ENCODE results near the gene PLAAT3. TPM values are rescaled to one million over a fixed set of nuclear protein-coding genes. Genes with fewer than 3 reads are reported as not detected.
"Not testable (repeated sequence)": the region's sequence is repeated elsewhere in the genome, so short reads cannot be mapped to it uniquely, and the experiment has no call there.

The PLAAT3 gene
- 2.3 TPM in 2 replicates for total RNA-seq

DNA sequence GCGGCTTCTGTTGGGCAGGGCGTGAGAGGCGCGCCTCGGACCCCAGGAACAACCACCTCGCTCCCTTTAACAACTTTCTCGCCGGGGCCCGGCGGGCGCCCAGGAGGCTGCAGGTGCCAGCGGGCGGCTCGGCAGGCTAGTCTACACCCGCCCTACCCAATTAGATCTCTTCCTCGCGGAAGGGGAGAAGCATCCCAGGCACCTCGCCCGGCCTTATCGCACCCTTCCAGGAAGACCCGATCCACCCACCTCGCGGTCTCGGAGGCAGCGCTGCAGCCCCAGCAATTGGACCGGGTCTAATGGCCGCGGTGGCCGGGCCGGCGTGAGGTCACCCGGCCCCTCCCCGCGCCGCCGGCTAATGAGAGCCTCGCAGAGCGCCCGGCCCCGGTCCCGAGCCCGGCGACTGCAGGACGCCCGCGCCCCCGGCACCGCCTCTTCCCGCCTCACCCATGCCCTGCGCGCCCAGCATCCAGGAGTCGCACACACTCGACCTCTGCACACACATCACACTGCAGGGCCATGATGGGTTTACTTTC lies at the start of gene PLAAT3:
TSS of gene PLAAT3 (minus strand) at position 298 of the 536 bp plus-strand sequence. CDS start 419 bp downstream, outside the sequence.
- DNase-seq (ENCODE audit: low spot score): peak; percentile 14
- no peaks in the 10 kb centered on the region for H3K9me3 Mint-ChIP-seq

DNA sequence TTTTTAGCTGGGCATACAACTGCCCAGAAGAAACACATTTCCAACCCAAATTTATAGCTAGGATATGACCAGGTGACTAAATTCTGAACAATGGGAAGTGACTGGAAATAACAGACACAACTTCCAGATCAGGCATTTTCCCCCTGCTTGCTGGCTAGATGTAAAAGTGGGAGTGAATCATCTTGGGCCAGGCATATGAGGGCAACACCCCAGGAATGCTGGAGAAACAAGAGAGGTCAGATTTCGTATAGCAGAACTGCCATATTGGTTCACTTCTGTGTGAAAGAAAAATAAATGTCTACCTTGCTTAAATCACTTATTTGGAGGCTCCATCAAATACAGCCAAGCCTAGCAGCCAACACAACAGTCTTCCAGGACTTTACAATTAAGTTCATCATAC lies 49.6 kb upstream of the PLAAT3 start:
- DNase-seq (ENCODE audit: low spot score): no peak
- Mint-ChIP-seq H3K27me3 (ENCODE audit: insufficient read depth) (no peaks in the 10 kb centered on the region), H3K36me3 (ENCODE audit: low read depth) (peaks cover 10% of the 10 kb centered on the region), H3K4me1 (ENCODE audit: low read depth) (peaks cover 18% of the 10 kb centered on the region), H3K4me3 (no peak overlapping the region), H3K9me3 (no peaks in the 10 kb centered on the region), H3K27ac (no peak overlapping the region)
- intact Hi-C loops (cut with micrococcal nuclease): no loop called here

More for the DNA sequence above, at the start of gene PLAAT3:
- H3K4me1 Mint-ChIP-seq (ENCODE audit: low read depth): peaks cover 5% of the 10 kb centered on the region
- no peak within 1 kb of the TSS for H3K27ac Mint-ChIP-seq
- no peaks in the 10 kb centered on the region for H3K36me3 Mint-ChIP-seq (ENCODE audit: low read depth)
- intact Hi-C loops (cut with micrococcal nuclease): loop anchor here (5.0 kb wide), 1 partner anchor 47 kb away; no protein-coding TSS in a partner anchor
- peaks cover 7% of the 10 kb centered on the region for H3K27me3 Mint-ChIP-seq (ENCODE audit: insufficient read depth)
- H3K4me3 Mint-ChIP-seq: peak within 1 kb of the TSS; percentile 81

DNA sequence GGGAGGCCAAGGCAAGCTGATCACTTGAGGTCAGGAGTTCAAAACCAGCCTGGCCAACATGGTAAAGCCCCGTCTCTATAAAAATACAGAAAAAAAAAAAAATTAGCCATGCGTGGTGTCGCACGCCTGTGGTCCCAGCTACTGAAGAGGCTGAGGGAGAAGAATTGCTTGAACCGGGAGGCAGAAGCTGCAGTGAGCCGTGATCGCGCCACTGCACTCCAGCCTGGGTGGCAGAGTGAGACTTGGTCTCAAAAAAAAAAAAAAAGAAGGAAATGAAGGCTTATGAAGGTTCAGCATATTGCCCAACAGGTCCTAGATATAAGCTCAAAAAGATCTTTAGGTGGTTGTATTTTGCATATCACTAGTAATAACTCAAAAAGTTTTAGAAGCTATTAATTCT lies 46.7 kb upstream of the PLAAT3 start:
- DNase-seq (ENCODE audit: low spot score): no peak
- Mint-ChIP-seq H3K9me3 (no peaks in the 10 kb centered on the region), H3K4me3 (no peak overlapping the region), H3K27ac (no peak overlapping the region), H3K27me3 (ENCODE audit: insufficient read depth) (no peaks in the 10 kb centered on the region), H3K4me1 (ENCODE audit: low read depth) (peaks cover 7% of the 10 kb centered on the region), H3K36me3 (ENCODE audit: low read depth) (peaks cover 10% of the 10 kb centered on the region)
- intact Hi-C loops (cut with micrococcal nuclease): no loop called here

DNA sequence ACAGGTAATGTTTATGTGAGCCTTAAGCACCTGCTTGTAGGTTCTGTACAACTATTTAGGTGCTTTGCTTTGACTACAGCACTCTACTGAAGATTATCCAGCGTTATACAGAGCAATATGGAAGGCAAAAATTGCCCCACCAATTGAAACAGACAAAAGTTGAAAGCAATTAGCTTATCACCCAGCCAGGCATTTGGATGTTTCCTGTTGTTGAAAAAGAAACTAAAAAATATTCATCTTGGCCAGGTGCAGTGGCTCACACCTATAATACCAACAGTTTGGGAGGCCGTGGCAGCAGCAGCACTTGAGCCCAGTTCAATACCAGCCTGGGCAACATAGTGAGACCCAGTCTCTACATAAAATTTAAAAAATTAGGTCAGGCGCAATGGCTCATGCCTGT lies 38.4 kb upstream of the PLAAT3 start:
- no peaks in the 10 kb centered on the region for H3K27me3 Mint-ChIP-seq (ENCODE audit: insufficient read depth)
- peaks cover 34% of the 10 kb centered on the region for H3K36me3 Mint-ChIP-seq (ENCODE audit: low read depth)
- no peak overlapping the region for H3K4me3 Mint-ChIP-seq

DNA sequence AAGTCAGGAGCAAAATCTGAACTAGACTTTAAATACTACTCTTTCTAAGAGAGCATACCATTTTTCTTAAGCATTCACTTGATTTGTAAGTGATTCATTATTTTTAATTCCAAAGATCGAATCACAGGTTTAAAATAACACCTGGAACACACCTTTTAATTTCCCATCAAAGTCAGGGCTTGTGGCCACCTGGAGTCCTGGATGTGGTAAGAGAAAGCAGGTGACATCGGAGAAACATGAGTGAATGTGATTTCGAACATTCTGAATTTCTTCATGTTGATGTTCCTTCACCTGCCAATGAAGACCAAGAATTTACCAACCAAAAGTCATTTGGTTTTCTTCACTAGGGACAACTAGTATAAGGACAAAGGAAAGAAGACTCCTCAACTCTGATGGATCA lies 29.0 kb upstream of the PLAAT3 start:
- H3K9me3 Mint-ChIP-seq: no peaks in the 10 kb centered on the region
- DNase-seq (ENCODE audit: low spot score): no peak
- intact Hi-C loops (cut with micrococcal nuclease): no loop called here
- no peaks in the 10 kb centered on the region for H3K4me1 Mint-ChIP-seq (ENCODE audit: low read depth)
- H3K36me3 Mint-ChIP-seq (ENCODE audit: low read depth): peaks cover 45% of the 10 kb centered on the region
- H3K27me3 Mint-ChIP-seq (ENCODE audit: insufficient read depth): no peaks in the 10 kb centered on the region
- H3K4me3 Mint-ChIP-seq: no peak overlapping the region
- H3K27ac Mint-ChIP-seq: no peak overlapping the region

More for the DNA sequence above, 38.4 kb upstream of the PLAAT3 start:
- intact Hi-C loops (cut with micrococcal nuclease): no loop called here
- Mint-ChIP-seq H3K27ac (no peak overlapping the region), H3K9me3 (no peaks in the 10 kb centered on the region), H3K4me1 (ENCODE audit: low read depth) (peaks cover 7% of the 10 kb centered on the region)
- no peak for DNase-seq (ENCODE audit: low spot score)

DNA sequence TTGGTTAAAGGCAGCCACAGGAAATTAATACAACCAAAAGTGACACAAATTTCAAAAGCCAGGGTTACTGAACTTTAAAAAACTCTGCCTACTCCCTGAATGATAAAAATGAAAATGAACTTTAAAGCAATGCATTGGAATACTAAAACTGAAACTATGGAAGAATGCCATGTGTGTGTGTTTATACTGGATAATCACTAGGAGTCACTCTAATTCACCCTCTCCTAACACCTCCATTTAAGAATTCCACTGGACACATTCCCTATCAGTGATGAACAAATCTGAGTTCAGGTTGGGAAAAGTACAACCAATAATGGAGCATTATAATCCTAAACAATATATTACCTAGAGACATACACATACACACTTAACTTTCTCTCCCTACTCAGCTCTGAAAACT lies 27.5 kb upstream of the PLAAT3 start:
- Mint-ChIP-seq H3K4me3 (no peak overlapping the region), H3K36me3 (ENCODE audit: low read depth) (peaks cover 36% of the 10 kb centered on the region), H3K4me1 (ENCODE audit: low read depth) (peaks cover 6% of the 10 kb centered on the region), H3K27ac (no peak overlapping the region), H3K9me3 (no peaks in the 10 kb centered on the region), H3K27me3 (ENCODE audit: insufficient read depth) (no peaks in the 10 kb centered on the region)
- DNase-seq (ENCODE audit: low spot score): no peak
- intact Hi-C loops (cut with micrococcal nuclease): no loop called here

DNA sequence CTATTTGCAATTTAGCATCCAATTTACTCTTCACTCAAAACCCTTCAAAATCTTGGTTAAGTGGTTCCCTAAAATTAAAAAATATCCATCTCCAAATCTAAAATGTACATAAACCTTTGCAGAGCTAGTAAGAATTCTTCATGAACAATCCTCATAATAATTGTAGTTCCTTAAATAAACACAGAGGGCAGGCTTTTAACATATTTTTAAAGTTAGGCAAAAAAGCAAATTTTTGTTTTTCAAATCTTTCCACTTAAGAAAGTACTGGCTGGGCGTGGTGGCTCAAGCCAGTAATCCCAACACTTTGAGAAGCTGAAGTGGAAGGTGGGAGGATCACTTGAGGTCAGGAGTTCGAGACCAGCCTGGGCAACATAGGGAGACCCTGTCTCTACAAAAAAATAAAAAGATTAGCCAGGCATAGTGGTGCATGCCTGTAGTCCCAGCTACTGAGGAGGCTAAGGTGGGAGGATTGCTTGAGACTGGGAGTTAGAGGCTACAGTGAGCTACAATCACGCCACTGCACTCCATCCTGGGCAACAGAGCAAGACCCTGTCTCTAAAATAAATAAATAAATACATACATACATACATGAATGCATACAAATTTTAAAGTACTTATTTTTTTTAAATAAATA lies 25.1 kb upstream of the PLAAT3 start:
- Mint-ChIP-seq H3K4me1 (ENCODE audit: low read depth) (peaks cover 6% of the 10 kb centered on the region), H3K27me3 (ENCODE audit: insufficient read depth) (no peaks in the 10 kb centered on the region), H3K27ac (no peak overlapping the region), H3K4me3 (no peak overlapping the region), H3K36me3 (ENCODE audit: low read depth) (peaks cover 34% of the 10 kb centered on the region), H3K9me3 (no peaks in the 10 kb centered on the region)
- intact Hi-C loops (cut with micrococcal nuclease): loop anchor here (2.0 to 10.0 kb wide), 5 partner anchors 43 to 605 kb away; partner anchors contain the start of genes PLAAT4 and RTN3
- no peak for DNase-seq (ENCODE audit: low spot score)

DNA sequence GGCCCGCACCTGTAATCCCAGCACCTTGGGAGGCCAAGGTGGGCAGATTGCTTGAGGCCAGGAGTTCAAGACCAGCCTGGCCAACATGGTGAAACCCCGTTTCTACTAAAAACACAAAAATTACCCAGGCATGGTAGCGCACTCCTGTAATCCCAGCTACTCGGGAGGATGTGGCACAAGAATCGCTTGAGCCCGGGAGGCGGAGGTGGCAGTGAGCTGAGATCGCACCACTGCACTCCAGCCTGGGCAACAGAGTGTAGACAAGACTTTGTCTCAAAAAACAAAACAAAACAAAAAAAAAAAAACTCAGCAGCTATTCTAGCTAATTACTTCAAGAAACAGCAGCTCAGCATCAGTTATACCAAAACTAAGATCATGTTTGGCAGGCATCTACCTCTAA lies 24.2 kb upstream of the PLAAT3 start:
- intact Hi-C loops (cut with micrococcal nuclease): loop anchor here (2.0 to 10.0 kb wide), 5 partner anchors 44 to 604 kb away; partner anchors contain the start of genes PLAAT4 and RTN3
- not testable (repeated sequence) for H3K4me3 Mint-ChIP-seq

DNA sequence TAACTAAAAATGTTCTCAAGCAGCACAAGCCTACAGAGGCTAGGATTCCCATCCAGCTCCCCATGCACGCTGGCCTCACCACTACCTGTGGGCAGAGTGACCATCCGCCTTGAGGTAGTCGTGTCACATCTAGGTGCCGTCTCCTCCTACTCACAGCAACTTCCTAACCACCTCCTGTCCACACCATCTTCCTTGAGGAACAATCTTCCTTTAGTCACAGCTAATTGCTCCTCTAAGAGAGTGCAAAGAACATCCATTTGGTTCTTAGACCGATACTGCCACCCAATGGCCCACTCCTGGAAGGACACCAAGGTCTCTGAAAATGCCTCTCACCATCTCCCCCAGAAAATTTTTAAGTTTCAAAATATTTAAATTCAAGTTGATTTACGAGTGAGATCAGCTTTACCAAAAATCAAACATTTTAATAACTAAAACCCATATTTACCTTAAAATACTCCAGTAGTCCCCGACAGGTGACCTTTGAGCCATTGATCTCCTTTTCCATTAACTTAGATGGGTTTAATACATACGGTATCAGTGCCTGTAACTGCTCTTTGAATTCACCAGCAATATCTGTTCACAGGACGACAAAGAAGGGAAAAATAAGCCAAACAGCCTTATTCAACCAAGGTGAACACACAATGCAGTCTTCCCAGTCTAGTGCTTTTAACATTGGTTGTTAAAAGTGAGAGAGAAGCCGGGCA lies 21.7 kb upstream of the PLAAT3 start:
- H3K4me3 Mint-ChIP-seq: no peak overlapping the region
- no peak overlapping the region for H3K27ac Mint-ChIP-seq
- no peaks in the 10 kb centered on the region for H3K27me3 Mint-ChIP-seq (ENCODE audit: insufficient read depth)
- DNase-seq (ENCODE audit: low spot score): peak; percentile 48
- intact Hi-C loops (cut with micrococcal nuclease): loop anchor here (1.0 to 10.0 kb wide), 7 partner anchors 43 to 601 kb away; partner anchors contain the start of genes PLAAT4 and RTN3
- H3K4me1 Mint-ChIP-seq (ENCODE audit: low read depth): peaks cover 12% of the 10 kb centered on the region
- H3K36me3 Mint-ChIP-seq (ENCODE audit: low read depth): peaks cover 27% of the 10 kb centered on the region
- H3K9me3 Mint-ChIP-seq: no peaks in the 10 kb centered on the region

More for the DNA sequence above, 24.2 kb upstream of the PLAAT3 start:
- not testable (repeated sequence) for H3K9me3 Mint-ChIP-seq; H3K4me1 Mint-ChIP-seq (ENCODE audit: low read depth); H3K27ac Mint-ChIP-seq; H3K27me3 Mint-ChIP-seq (ENCODE audit: insufficient read depth); DNase-seq (ENCODE audit: low spot score)
- peaks cover 30% of the 10 kb centered on the region for H3K36me3 Mint-ChIP-seq (ENCODE audit: low read depth)

DNA sequence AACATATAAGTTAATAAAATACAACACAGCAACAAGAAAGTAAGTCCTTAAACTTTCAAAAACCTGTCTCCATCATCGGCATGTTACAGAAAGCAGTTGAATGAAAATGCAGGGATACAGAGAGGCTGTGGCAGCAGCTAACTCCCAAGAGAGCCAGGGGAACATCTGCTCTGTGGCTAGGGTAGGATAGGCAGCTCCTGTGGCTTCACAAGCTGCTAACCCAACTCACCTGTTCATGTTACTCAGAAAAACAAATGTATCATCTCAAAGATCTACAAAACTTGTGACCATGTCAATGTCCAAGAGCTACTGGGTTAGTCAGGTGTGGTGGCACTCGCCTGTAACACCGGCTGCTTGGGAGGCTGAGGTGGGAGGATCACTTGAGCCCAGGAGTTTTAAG lies 15.2 kb upstream of the PLAAT3 start:
- Mint-ChIP-seq H3K27me3 (ENCODE audit: insufficient read depth) (no peaks in the 10 kb centered on the region), H3K36me3 (ENCODE audit: low read depth) (peaks cover 32% of the 10 kb centered on the region), H3K4me1 (ENCODE audit: low read depth) (peaks cover 9% of the 10 kb centered on the region), H3K27ac (no peak overlapping the region), H3K4me3 (no peak overlapping the region), H3K9me3 (no peaks in the 10 kb centered on the region)
- no peak for DNase-seq (ENCODE audit: low spot score)
- intact Hi-C loops (cut with micrococcal nuclease): no loop called here

DNA sequence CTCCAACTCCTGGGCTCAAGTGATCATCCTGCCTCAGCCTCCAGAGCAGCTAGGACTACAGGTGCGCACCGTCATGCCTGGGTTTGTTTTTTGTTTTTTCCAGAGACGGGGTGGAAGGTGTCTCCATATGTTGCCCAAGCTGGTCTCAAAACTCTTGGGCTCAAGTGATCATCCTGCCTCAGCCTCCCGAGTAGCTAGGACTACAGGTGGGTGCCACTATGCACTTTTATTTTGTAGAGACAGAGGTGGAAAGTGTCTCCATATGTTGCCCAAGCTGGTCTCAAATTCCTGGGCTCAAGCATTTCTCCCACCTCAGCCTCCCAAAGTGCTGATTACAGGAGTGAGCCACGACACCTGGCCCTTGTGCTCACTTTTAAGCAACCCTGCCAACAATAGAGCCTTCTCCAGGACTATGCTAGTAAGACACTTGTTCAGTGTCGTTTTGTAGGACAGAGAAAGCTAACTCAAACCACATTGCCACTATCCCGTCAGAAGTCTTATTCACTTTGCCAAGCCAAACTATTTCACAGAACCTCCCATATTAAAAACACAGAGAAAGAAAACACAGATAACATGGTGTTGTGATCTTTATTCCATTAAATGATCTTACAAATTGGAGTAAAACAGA lies 9.4 kb upstream of the PLAAT3 start:
- no peak overlapping the region for H3K4me3 Mint-ChIP-seq
- H3K9me3 Mint-ChIP-seq: no peaks in the 10 kb centered on the region
- peaks cover 7% of the 10 kb centered on the region for H3K36me3 Mint-ChIP-seq (ENCODE audit: low read depth)
- no peak for DNase-seq (ENCODE audit: low spot score)
- H3K27me3 Mint-ChIP-seq (ENCODE audit: insufficient read depth): peaks cover 8% of the 10 kb centered on the region
- intact Hi-C loops (cut with micrococcal nuclease): no loop called here
- H3K27ac Mint-ChIP-seq: no peak overlapping the region
- H3K4me1 Mint-ChIP-seq (ENCODE audit: low read depth): peaks cover 12% of the 10 kb centered on the region

DNA sequence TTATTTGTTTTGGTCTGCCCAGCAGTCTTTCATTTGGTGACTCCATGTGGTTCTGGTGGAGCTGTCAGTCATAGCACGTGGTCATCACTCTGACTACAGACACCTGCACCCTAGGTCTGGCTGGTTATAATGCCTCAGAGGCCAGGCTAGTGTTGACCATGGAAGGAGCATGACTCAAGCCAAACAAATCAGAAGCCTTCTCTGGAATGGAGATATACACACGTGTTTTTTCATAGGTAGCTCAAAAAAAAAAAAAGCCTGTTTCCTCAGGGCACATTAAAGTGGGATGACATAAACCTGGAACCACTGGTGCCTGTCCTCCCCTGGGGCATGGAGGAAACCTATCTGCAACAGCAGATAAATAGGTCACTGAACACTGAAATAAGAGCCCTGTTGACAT lies 8.1 kb upstream of the PLAAT3 start:
- Mint-ChIP-seq H3K9me3 (no peaks in the 10 kb centered on the region), H3K4me1 (ENCODE audit: low read depth) (peaks cover 9% of the 10 kb centered on the region), H3K36me3 (ENCODE audit: low read depth) (peaks cover 2% of the 10 kb centered on the region), H3K27ac (no peak overlapping the region), H3K27me3 (ENCODE audit: insufficient read depth) (peaks cover 8% of the 10 kb centered on the region), H3K4me3 (no peak overlapping the region)
- intact Hi-C loops (cut with micrococcal nuclease): no loop called here
- DNase-seq (ENCODE audit: low spot score): no peak

DNA sequence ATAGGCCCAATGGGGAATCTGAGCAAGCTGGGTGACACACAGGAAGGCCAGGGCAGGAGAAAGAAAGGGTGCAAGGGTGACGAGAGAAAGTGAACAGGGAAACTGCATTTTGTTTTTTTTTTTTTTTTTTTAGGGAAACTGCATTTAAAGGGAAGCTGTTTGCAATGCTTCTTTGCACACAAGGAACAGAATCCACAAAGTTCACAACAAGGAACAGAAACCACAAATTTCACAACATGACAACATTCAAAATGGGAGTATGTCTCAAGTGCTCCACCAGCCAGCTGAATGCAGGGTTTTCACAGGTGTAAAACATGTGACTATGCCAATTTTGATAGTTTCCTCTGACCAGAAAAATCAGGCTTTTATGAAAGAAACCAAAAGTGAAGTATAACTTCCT lies 6.8 kb upstream of the PLAAT3 start:
- Mint-ChIP-seq H3K36me3 (ENCODE audit: low read depth) (peaks cover 2% of the 10 kb centered on the region), H3K27ac (no peak overlapping the region), H3K4me3 (no peak overlapping the region), H3K27me3 (ENCODE audit: insufficient read depth) (peaks cover 8% of the 10 kb centered on the region), H3K9me3 (no peaks in the 10 kb centered on the region), H3K4me1 (ENCODE audit: low read depth) (peaks cover 9% of the 10 kb centered on the region)
- no peak for DNase-seq (ENCODE audit: low spot score)
- intact Hi-C loops (cut with micrococcal nuclease): no loop called here

Data from activated T-helper 1 cell treated with anti-CD3 and anti-CD28 coated beads, Interleukin-12 subunit alpha, Interleukin-12 subunit beta, Interleukin-2, Interleukin-4 antibody, amounts not matched to agents 30 ng/mL and 10 ng/mL and 1 ng/mL, durations not matched to agents 14 hours and 24 hours and 36 hours (primary cell).